ENCODE results near the gene BCAS1.

DNA sequence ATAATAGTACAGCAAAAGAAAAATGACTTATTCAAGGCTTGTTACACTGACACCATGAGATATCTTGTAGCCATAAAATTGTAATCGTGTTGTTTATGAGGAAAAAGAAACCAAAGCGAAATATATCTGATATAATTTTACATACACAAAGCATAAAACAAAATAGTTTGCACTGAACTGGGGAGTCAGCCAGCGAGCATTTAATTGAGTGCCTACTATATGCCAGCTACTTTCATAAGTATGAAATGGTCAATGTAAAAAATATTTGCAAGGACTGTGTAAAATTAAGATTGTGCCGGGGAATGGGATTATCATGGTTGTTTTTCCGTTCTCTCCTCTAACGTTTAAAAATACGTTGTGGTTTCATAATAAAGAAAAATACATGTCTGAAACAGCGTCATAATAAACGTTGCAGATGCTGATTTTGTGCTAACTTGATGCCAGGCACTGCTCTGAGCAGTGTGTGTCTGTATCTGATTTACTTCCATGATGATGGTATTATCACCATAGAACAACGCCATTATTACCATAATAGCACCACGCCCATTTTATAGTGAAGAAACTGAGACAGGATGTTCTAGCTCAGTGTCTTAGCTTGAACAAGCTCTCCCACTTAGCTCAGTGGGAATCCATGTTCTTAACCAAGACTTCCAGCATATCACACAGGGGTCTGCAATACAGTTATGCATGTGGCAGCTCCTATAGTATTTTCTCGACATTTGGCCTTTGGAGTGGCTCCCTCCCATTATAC is 144.6 kb downstream of the BCAS1 start:
- TF ChIP-seq, protein P1, sequence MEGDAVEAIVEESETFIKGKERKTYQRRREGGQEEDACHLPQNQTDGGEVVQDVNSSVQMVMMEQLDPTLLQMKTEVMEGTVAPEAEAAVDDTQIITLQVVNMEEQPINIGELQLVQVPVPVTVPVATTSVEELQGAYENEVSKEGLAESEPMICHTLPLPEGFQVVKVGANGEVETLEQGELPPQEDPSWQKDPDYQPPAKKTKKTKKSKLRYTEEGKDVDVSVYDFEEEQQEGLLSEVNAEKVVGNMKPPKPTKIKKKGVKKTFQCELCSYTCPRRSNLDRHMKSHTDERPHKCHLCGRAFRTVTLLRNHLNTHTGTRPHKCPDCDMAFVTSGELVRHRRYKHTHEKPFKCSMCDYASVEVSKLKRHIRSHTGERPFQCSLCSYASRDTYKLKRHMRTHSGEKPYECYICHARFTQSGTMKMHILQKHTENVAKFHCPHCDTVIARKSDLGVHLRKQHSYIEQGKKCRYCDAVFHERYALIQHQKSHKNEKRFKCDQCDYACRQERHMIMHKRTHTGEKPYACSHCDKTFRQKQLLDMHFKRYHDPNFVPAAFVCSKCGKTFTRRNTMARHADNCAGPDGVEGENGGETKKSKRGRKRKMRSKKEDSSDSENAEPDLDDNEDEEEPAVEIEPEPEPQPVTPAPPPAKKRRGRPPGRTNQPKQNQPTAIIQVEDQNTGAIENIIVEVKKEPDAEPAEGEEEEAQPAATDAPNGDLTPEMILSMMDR (IDR thresholded peaks at IDR 0.05 in 8 of 11, conservative IDR thresholded peaks at IDR 0.05 in 3 of 11), result no peak
- TF ChIP-seq POLR2AphosphoS5 (IDR thresholded peaks at IDR 0.05), result no peak
